Inflammatory macrophage (primary cell): ENCODE data around the gene TMEM127.
A peak's percentile ranks its signal among the peaks of the same experiment; 100 is the strongest.
"Not testable (repeated sequence)": the region's sequence is repeated elsewhere in the genome, so short reads cannot be mapped to it uniquely, and the experiment has no call there.

Source experiments
- DNase-seq, 2 donors: peaks; one replicate each; pipeline ENCODE4 v3.0.0-alpha.2; 2020 to 2022

The TMEM127 gene

GRCh38 chr2:96240341-96241038, 25.3 kb downstream of the TMEM127 start:
- no peak for DNase-seq

GRCh38 chr2:96239745-96240264, 26.0 kb downstream of the TMEM127 start:
- DNase-seq: no peak

- no peak for DNase-seq
Measured at GRCh38 chr2:96239091-96239490, 26.7 kb downstream of the TMEM127 start.

GRCh38 chr2:96238266-96238665, 27.5 kb downstream of the TMEM127 start:
- DNase-seq: no peak

GRCh38 chr2:96236882-96237281, 28.9 kb downstream of the TMEM127 start:
- DNase-seq: no peak

- peak; percentile 22 to 37 for DNase-seq
Measured at GRCh38 chr2:96233880-96234316, 31.9 kb downstream of the TMEM127 start.

GRCh38 chr2:96233436-96233835, 32.4 kb downstream of the TMEM127 start:
- peak; percentile 34 to 64 for DNase-seq

GRCh38 chr2:96231316-96231715, 34.5 kb downstream of the TMEM127 start:
- no peak for DNase-seq

GRCh38 chr2:96225016-96225533, 40.7 kb downstream of the TMEM127 start:
- DNase-seq: peak; percentile 71 to 79

- DNase-seq: peak; percentile 40 to 71
Measured at GRCh38 chr2:96221106-96221505, 44.7 kb downstream of the TMEM127 start.

GRCh38 chr2:96219959-96220358, 45.8 kb downstream of the TMEM127 start:
- DNase-seq: not testable (repeated sequence)

- DNase-seq: peak; percentile 44 to 46
Measured at GRCh38 chr2:96218508-96219131, 47.2 kb downstream of the TMEM127 start.

GRCh38 chr2:96214554-96214953, 51.2 kb downstream of the TMEM127 start:
- no peak for DNase-seq

GRCh38 chr2:96213379-96213778, 52.4 kb downstream of the TMEM127 start:
- DNase-seq: no peak

GRCh38 chr2:96212339-96212738, 53.5 kb downstream of the TMEM127 start:
- DNase-seq: no peak

GRCh38 chr2:96209729-96210085, 56.1 kb downstream of the TMEM127 start:
- DNase-seq: no peak

GRCh38 chr2:96209011-96209728, 56.6 kb downstream of the TMEM127 start:
- DNase-seq: peak in 1 of 2 donors; percentile 27

- DNase-seq: peak; percentile 98
Measured at GRCh38 chr2:96208143-96209010, 57.4 kb downstream of the TMEM127 start, which contains the start of gene STARD7. Gene STARD7, minus strand, starts transcription at chr2:96208827. Its CDS starts 393 bp downstream, at chr2:96208434.

- DNase-seq: peak; percentile 40 to 69
Measured at GRCh38 chr2:96207774-96208142, 58.0 kb downstream of the TMEM127 start.

- no peak for DNase-seq
Measured at GRCh38 chr2:96207073-96207773, 58.6 kb downstream of the TMEM127 start.

- DNase-seq: no peak
Measured at GRCh38 chr2:96205888-96206287, 59.9 kb downstream of the TMEM127 start.
